ENCODE data around the gene BFSP1.

- no peak for TF ChIP-seq CTCF (IDR thresholded peaks at IDR 0.05 in 4 of 5, conservative IDR thresholded peaks at IDR 0.05 in 1 of 5)
- no peak for TF ChIP-seq POLR2A (IDR thresholded peaks at IDR 0.05)
These were observed 2.2 kb upstream of the BFSP1 start for GRCh38 chr20:17533396-17533795.
